HepG2 (cell line): ENCODE measurements around the gene VMO1. TPM values are rescaled to one million over a fixed set of nuclear protein-coding genes. Genes with fewer than 3 reads are reported as not detected.

Experiments used
- ARID2 ChIP-seq: sonication (generic); formaldehyde crosslinking; IDR thresholded peaks from 2 replicates; pipeline ENCODE4 v1.8.1; 2022; ENCODE audit warnings: mild to moderate bottlenecking, missing genetic modification reagents, borderline replicate concordance
- CTCF ChIP-seq: sonication (generic); formaldehyde crosslinking; IDR thresholded peaks from 2 replicates; pipeline ENCODE4 v1.5.0; 2020; ENCODE audit warnings: mild to moderate bottlenecking, missing genetic modification reagents, moderate library complexity
- FOXK1 ChIP-seq: sonication (generic); formaldehyde crosslinking; IDR thresholded peaks from 2 replicates; pipeline ENCODE4 v1.4.0; 2020; ENCODE audit warnings: low read depth, missing genetic modification reagents, borderline replicate concordance
- MAF1 ChIP-seq: sonication (generic); formaldehyde crosslinking; IDR thresholded peaks from 2 replicates; pipeline ENCODE4 v1.5.0; 2020; ENCODE audit warnings: missing genetic modification reagents, borderline replicate concordance
- MAFK ChIP-seq, 2 experiments: IDR thresholded peaks in 1 of 2; conservative IDR thresholded peaks in 1 of 2; 2 replicates each; pipeline ENCODE4 v1.6.1; 2011; ENCODE audit warnings: improper control_type of control experiment in 2 of 2, low read length in 2 of 2
- NRL ChIP-seq: sonication (generic); formaldehyde crosslinking; IDR thresholded peaks from 2 replicates; pipeline ENCODE4 v1.5.0; 2020; ENCODE audit warnings: missing genetic modification reagents, mild to moderate bottlenecking, moderate library complexity, borderline replicate concordance
- SNRNP70 ChIP-seq: fragments of 200-400 bp; formaldehyde crosslinking; IDR thresholded peaks from 2 replicates; pipeline ENCODE4 v1.6.1; 2017; ENCODE audit warnings: mild to moderate bottlenecking, low read depth, low read length, moderate library complexity
- TARDBP ChIP-seq: sonication (generic); formaldehyde crosslinking; IDR thresholded peaks from 2 replicates; pipeline ENCODE4 v1.8.0; 2022; ENCODE audit warnings: mild to moderate bottlenecking, missing genetic modification reagents
- ZBTB21 ChIP-seq: sonication (generic); formaldehyde crosslinking; IDR thresholded peaks from 2 replicates; pipeline ENCODE4 v1.4.0; 2020; ENCODE audit warnings: missing genetic modification reagents
- ZBTB49 ChIP-seq: sonication (generic); formaldehyde crosslinking; IDR thresholded peaks from 2 replicates; pipeline ENCODE4 v1.4.0; 2020; ENCODE audit warnings: missing genetic modification reagents, borderline replicate concordance
- ZMYM4 ChIP-seq: sonication (generic); formaldehyde crosslinking; IDR thresholded peaks from 2 replicates; pipeline ENCODE4 v1.8.1; 2023; ENCODE audit warnings: mild to moderate bottlenecking, missing genetic modification reagents
- ZNF138 ChIP-seq: sonication (generic); formaldehyde crosslinking; IDR thresholded peaks from 2 replicates; pipeline ENCODE4 v1.5.0; 2020; ENCODE audit warnings: mild to moderate bottlenecking, low read depth, missing genetic modification reagents
- ZNF143 ChIP-seq: sonication (generic); formaldehyde crosslinking; IDR thresholded peaks from 2 replicates; pipeline ENCODE4 v1.4.0; 2020; ENCODE audit warnings: missing genetic modification reagents
- ZNF235 ChIP-seq: sonication (generic); formaldehyde crosslinking; IDR thresholded peaks from 2 replicates; pipeline ENCODE4 v1.8.1; 2023; ENCODE audit warnings: mild to moderate bottlenecking, missing genetic modification reagents, borderline replicate concordance
- ZNF460 ChIP-seq: sonication (generic); formaldehyde crosslinking; IDR thresholded peaks from 2 replicates; pipeline ENCODE4 v1.5.1; 2020; ENCODE audit warnings: missing genetic modification reagents, mild to moderate bottlenecking, borderline replicate concordance
- ZNF639 ChIP-seq: conservative IDR thresholded peaks from 2 replicates; pipeline ENCODE4 v1.6.1; 2018; ENCODE audit warnings: missing genetic modification reagents
- ZNF691 ChIP-seq: sonication (generic); formaldehyde crosslinking; IDR thresholded peaks from 2 replicates; pipeline ENCODE4 v1.4.0; 2020; ENCODE audit warnings: missing genetic modification reagents, low read depth, mild to moderate bottlenecking, borderline replicate concordance
- ZNF784 ChIP-seq: sonication (generic); formaldehyde crosslinking; IDR thresholded peaks from 2 replicates; pipeline ENCODE4 v1.5.1; 2020; ENCODE audit warnings: missing genetic modification reagents, mild to moderate bottlenecking, borderline replicate concordance
- ZNF850 ChIP-seq: sonication (generic); formaldehyde crosslinking; conservative IDR thresholded peaks from 2 replicates; pipeline ENCODE4 v1.9.0; 2021; ENCODE audit warnings: mild to moderate bottlenecking, missing genetic modification reagents
- polyA plus RNA-seq, 8 experiments: library from polyadenylated mRNA; depleted of rRNA in 3 of 8; stranded (reverse) in 7 of 8; unstranded in 1 of 8; fragments of >200 nt; fragmentation: Illumina TruSeq in 4 of 8; extraction: Trizol in 4 of 8; gene quantifications; 2 replicates each; pipeline versions ENCODE4 v1.2.1 to v1.2.3, GENCODE V29; 2011 to 2016; ENCODE audit warnings: low read depth in 4 of 8, missing spikeins in 1 of 8, mixed read lengths in 1 of 8; ENCODE audit not compliant: insufficient read depth in 1 of 8
- total RNA-seq, 5 experiments: library from RNA; depleted of rRNA; stranded (reverse); fragments of >200 nt; fragmentation: Illumina TruSeq; extraction: Trizol; gene quantifications; 2 replicates each; pipeline ENCODE4 v1.2.3, GENCODE V29; 2016; ENCODE audit warnings: low read depth in 1 of 5

Gene VMO1
- total and polyA plus RNA-seq, 2 of the 13 experiments (the other 11 are each of a cell fraction or from before 2014, with no cell fraction given) = not detected

GRCh38 chr17:4739122-4740024, 46.8 kb downstream of the VMO1 start, which contains the start of the genes CXCL16 and ZMYND15 (continued):
- TF ChIP-seq ZNF639 (CRISPR knock-in tag) (peak; percentile 46; the same call in 1 of the 2 replicates), ARID2 (CRISPR knock-in tag) (peak; percentile 60; the same call in 1 of the 2 replicates), ZNF850 (CRISPR knock-in tag) (no peak), NRL (CRISPR knock-in tag) (0 out of 2 replicates have a peak, but pooled peaks have one; percentile 26), ZNF235 (0 out of 2 replicates have a peak, but pooled peaks have one; percentile 32), ZNF143 (CRISPR knock-in tag) (no peak; the same call in 1 of the 2 replicates), ZNF138 (CRISPR knock-in tag) (peak; percentile 74), MAFK (conservative IDR thresholded peaks at IDR 0.05 in 1 of 2, IDR thresholded peaks at IDR 0.05 in 1 of 2; ENCODE audit: low read length in 2 of 2) (no peak), MAF1 (CRISPR knock-in tag) (no peak), CTCF (CRISPR knock-in tag) (peak; percentile 29), ZNF691 (CRISPR knock-in tag) (peak; percentile 68), SNRNP70 (no peak), ZNF784 (peak; percentile 61; the same call in 1 of the 2 replicates), ZBTB21 (CRISPR knock-in tag) (no peak), TARDBP (CRISPR knock-in tag) (peak; percentile 59; the same call in 1 of the 2 replicates), ZBTB49 (CRISPR knock-in tag) (no peak), FOXK1 (no peak), ZNF460 (CRISPR knock-in tag) (no peak), ZMYM4 (0 out of 2 replicates have a peak, but pooled peaks have one; percentile 17)
